ENCODE data around the gene MUC5B.

The MUC5B gene

DNA sequence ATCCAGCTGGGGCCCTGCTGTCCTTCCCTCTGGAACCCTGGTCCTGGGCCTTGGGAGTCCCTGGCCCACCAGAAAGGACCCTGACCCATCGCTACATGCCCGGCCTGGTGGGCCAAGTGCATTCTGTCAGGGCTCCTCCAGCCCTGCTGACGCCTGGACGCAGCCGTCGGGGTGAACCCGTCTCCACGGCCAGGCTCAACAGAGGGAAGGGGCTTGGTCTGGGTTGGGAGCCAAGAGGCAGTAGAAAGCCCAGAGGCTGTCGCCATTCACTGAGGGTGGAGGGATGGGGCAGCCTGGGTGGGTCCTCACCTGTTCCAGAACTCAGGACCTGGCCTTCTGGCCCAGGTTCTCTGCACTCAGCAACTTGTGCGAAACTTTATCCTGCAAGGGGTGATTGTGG lies 47.6 kb downstream of the MUC5B start:
- DNase-seq = no peak

DNA sequence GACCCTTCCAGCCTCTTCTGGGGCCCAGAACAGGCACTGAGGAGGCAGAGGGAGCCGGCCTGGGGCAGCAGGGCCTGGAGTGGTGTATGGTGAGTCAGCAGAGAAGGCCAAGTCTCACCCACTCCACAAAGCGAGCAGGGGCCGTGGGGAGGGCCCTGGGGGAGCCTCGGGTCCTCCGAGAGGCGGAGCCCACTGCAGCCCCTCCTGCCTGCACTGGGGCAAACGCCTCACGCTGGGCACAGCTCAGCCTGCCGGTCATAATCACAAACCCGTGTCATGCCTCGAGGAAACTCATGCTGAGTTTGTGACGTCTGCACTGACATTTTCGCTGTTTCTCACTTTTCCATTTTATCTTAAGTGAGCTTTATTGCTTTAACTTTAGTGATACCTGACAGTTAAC lies 48.1 kb downstream of the MUC5B start:
- no peak for DNase-seq

DNA sequence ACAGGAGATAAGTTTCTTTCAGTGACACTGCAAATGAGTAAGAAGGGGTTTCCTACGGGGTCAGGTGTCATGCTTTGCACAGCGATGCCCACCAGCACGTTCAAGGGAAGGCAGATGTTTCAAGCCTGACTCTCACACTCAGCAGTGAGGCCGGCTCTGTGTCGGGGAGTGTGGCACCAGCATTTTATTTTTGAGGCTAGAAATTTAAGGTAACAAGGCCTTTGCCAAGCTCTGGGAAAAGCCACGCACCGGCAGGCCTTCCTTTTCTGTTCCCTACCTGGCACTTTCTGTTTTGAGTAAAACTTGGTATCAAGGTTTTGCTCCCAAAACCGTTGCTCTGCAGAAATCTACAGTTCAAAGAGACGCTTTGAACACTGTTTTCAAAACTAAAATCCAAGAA lies 48.5 kb downstream of the MUC5B start:
- DNase-seq = no peak

DNA sequence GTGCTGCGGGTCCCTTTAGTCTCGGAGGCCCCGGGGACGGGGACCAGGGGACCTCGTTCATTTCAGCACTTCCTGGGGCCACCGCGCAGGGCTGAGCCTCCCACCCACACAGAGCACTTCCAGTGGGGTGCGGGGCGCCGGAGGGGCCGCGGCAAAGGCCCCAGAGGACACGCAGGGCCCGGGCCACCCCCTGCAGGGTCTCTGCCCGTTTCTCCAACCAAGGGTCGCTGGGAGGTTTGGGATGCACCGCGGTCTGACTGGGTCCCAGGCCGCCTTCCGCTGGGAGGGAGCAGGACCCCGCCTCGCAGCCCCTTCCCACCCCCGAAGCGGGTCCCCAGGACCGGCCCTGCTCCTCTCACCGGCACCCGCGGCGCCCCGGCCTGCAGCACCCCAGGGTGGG lies 49.1 kb downstream of the MUC5B start:
- no peak for DNase-seq

DNA sequence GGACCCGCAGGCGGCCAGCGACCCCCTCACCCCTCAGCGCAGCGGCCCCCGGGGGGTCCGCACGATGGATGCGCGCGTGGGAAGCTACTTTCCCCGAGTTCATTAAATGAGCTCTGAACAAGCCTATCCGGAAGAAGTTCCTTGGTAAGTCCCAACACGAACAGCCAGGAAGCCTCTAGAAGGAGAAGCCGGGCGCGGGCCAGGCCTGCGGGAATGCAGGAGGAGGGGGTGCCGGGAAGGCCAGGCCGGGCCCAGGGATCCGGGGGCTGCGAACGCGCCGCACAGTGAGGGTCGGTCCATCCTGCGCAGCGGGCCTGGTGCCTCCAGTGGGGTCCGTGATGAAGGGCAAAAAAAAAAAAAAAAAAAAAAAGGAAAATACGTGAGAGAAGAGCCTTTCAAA lies 49.7 kb downstream of the MUC5B start:
- DNase-seq = no peak

DNA sequence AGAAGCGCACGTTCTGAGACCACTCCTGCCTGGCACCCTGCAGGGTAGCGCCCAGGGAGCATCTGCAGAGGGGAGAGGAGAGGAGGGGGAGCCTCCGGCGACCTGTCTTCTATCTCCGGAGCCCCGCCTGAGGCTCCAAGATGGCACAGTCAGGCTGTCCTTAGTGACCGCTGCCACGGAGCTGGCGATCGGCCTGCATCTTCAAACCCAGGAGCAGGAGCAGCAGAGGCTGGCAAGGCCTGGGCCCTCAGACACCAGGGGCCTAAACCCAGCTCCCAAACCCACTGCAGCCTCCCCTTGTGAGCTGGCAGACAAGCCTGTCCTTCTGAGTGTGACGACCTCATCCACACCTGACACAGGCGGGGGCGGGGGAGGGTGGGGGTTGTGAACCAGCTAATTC lies 51.6 kb downstream of the MUC5B start:
- DNase-seq = no peak

DNA sequence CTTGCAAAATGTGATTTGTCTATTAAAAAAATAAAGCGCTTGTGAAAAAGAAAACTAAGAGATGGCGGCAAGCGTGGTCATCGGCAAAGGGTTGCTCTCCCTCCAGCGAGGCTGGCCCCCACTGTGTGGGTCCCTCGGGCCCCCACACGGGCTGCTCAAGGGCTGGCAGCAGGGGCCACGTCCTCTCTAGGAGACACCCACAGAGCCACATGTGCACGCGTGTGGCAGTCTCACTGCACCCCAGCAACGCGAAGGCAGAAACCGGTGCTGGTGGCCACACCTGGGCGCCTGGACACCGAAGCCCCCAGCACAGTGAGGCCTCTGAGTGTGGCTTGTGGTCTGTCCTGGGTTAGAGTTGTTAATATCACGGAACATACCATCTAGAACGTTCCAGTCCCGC lies 52.2 kb downstream of the MUC5B start:
- no peak for DNase-seq

DNA sequence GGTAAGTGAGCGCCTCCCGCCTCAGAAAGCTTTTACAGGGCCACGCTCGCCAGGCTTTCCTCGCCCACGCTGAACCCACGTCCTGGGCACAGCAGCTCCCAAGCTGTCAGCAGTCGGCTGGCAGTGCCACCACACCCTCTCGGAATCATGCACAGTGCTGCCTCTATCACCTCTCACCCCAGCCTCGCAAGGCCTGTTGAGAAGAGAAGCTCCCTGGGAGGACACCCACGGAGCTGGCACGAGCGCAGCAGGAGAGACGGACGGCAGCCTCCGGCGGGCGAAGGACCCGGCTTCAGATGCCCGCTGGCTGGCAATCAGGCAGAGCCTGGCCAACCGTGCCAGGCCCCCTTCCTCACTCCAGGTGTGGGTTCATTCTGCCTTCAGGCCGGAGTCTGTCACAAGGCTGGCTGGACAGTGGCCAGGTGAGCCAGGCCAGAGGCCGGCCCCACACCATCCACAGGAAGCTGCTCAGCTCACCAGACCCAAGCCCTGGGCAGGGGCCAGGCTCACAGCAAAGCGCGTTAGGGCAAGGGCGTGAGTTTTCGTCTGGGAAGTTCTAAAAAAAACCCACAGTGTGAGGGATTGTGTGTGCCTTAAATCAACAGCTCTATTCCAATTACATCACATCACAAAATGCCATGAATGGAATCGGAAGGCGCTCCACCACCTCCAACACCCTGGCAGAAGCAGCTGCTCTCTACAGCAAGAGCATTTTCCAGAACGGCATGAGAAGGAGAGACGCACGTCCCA lies 53.4 kb downstream of the MUC5B start:
- DNase-seq = no peak

DNA sequence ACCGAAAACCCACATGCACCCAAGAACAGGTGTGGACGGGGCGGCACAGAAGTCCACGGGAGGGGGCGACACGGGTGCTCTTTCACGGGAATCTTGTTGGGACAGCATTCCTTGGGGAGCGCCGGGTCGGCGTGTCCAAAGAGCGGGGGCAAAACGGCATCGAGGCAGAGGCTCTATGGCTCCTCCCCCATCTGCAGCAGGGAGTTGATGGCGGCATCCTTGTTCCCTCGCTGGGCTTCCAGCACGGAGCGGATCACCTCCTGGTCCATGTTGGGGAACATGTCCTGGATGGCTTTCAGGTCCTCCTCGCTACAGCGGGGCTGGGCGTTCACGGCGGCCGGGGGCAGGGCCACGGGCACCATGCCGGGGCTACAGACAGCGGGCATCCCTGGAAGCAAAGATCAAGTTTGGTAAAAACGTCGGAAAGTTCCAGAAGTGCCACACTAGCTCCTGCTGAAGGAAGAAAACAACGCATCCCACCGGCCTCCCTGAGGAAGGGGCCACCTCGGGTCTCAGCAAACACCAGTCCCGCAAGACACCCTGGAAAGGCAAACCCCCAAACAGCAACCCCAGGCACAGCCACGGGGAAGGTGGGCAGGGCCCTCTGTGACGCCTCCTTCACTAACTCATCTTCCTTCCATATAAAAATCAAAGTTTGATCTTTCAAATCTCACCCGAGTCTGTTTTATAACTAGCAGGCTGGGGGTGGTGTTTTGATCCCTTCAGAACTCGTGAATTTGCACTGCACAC lies 54.2 kb downstream of the MUC5B start:
- DNase-seq = no peak

DNA sequence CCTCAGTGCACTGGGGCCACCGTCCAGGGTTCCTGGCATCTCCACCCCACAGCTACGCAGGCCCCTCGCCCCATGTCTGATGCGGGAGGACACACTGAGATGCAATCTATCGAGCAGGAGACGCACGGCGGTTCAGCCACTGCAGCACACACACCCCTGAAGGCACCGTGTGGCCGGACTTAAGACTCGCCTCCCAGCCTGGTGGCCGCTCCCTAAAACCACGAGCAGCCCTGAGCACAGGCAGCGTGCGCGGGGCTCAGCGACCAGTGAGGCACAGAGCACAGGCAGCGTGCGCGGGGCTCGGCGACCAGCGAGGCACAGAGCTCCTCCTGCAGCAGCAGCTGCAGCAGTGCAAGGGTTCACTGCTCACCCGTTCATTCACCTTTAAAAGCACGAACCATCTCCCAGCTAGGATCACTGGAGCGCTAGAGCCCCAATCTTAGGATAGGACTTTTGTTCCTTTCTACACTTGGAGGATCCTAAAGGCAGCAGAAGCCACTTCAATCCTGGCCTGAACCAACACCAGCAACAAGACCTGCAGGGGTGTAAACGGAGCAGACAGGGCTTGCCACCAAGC lies 55.2 kb downstream of the MUC5B start:
- no peak for DNase-seq

DNA sequence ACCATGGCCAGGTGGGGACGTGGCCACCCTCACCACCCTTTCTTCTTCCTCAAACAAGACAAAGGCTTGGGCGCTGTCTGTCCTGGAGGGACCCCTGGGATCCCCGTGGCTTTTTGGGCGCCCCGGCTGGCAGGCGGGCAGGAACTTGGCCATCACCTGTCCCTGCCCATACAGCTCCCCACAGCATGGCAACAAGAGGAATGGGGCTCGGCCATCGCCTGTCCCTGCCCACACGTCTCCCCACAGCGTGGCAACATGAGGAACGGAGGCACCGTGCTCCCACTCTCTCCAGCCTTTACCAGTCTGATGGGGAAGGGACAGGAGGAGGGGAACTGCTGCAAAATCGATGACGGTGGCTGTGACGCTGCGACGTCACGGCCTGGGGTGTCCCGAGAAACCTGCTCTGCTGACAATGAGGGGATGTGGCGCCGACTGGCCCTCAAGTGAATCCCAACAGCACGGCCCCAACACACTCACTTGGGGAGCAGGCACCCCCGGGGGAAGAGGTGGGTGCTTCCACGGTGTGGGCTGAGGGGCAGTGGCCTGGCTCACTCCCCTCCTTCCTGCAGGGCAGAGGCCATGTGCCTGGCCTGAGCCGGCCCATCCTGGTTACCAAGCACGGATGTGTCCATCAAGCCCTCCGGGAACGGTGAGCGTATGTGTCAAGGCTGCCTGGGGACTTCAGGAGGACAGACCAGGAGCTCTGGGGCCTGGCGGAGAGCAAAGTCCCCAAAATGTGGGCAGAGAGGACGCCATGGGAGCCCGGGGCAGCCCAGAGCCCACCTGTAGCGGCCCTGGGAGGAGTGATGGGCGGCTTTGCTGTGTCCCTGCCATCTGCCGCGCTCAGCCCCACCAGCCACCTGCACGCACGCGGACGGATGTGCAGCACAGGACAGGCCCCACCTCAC lies 56.2 kb downstream of the MUC5B start:
- no peak for DNase-seq

DNA sequence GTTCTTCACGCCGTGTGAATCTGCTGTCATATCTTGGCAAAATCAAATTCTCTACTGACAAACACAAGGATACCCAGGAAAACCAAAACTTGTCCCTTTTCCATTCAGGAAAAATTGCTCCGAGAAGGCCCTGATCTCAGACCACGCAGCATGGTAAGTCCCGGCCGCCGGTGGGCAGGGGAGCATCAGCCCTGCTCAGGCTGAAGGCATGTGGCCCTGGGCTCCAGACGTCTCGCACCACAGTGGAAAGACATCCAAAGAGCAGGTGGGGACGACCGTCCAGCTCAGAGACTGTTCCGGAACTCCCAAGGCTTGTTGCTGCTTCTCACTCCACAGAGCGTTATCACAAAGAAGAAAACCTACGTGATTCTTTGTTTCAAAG lies 56.8 kb downstream of the MUC5B start:
- DNase-seq = no peak

DNA sequence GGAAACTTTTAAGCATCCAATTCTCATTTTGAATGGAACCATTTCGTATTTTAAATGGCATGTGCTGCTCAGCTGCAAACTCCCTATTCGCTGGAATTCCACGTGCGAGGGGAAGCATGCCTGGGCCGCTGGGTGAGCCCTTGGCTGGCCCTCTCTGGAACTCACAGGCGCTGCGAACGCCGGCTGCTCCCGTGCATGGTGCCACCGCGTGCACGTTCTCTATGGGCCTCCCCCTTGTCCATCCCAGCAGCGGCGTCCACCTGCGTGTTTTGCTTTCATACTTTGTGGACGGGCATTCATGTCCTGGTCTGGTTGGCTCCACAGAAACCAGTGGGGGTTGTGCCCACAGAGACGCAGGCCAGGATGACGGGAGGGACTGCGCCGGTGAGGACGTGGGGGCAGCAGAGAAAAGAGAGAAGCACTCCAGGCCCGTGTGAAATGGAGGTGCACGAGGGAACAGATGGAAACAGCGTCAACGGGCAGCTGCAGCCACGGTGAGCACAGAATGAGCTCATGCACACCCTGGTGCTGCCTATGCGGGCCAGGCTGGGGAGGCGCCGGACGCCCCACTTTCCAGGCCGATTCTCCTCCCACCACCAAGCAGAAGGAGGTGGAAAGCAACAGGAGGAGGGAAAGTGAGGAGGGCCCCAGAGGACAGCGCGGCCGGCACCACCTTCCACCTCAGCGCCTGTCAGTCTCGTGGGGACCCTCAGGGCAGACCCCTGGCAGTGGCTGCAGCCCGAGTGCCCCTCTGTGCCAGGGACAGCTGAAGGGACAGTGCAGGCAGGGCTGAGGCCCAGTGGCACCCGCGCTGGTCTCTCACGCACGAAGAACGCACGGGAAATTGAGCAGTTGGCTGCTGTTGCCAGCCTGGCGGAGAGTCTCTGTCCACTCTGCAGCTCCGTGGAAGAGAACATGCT lies 57.5 kb downstream of the MUC5B start:
- DNase-seq = no peak

DNA sequence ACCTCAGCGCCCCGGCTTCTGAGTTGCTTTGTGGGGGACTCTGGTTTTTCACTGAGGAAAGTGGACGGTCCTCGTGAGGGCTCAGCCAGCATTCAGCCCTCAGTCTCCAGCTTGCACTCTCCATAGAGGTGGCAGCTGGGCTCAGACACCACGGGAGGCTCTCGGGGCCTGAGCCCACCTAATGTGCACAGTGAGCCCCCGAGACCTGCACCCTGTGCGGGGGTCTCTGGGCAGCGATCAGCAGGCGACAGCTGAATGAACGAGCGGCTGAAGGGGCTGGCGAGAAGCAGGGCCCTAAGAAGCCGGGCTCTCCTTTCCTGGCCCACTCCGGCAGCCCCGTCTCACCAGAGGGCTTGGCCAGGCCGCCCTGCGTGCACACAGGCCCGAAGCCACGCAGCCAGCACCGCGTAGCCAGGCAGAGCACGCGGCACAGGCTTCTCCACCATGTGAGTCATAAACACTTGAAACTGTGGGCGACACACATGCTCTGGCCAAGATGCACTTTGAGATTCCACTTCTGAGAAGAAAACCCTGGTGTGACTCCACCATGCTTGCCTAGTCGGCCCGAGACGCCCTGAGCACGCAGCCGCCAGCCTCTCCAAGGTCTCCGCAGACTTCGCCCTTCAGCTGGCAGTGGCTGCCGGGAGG lies 58.6 kb downstream of the MUC5B start:
- no peak for DNase-seq

DNA sequence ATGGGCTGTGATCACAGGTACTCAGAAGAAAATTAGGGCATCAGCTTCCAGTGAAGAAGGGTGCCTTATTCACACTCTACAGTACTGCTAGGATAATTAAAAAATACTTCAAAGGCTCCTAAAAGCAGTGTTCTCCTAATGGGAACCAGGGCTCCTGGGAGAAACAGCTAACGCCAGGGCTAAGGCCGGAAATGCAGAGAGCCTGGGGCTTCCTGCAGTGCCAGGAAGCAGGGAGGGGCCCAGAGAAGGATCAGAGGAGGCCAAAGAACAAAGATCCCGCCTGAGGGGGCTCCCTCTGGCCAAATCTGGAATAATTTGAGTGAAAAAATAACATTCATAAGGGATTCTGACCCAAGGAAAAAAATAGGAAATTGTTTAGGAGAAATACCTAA lies 59.1 kb downstream of the MUC5B start:
- DNase-seq = no peak

DNA sequence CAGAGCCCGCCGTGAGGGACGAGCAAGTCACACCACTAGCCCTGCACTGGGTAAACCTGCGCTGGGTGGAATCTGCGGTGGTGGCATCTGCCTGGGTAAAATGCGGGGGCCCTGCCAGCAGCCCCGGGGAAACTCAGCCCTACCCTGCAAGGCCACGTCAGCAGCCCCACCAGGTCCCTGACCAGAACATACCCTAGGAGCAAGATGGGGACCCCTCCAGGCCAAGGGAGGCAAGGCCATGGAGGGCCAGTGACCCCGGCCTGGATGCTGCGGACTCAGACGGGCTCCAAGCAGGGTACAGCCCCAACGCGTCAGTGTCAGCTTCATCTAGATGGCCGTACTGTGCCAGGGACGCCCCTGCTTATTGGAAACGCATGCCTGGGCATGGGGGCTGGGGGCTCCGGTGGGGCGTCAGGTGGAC lies 60.2 kb downstream of the MUC5B start:
- no peak for DNase-seq

DNA sequence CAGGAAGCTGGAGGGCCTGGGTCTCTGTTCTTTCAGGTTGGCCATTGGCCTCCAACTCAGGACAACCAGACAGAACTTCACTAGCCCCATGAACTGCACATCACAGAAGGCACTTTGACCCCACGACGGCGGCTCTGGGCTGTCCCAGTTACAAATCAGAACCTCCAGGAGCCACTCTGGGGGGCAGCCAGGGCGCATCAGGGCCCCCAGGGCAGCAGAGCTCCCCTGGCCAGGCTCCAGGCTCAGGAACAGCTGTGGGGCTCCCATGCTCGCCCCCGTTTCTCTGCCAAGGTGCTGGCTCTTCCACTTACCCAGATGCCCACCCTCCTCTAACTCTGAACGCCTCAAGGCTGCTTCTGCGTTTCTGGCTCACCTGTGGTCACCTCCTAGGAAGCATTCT lies 61.0 kb downstream of the MUC5B start:
- no peak for DNase-seq

DNA sequence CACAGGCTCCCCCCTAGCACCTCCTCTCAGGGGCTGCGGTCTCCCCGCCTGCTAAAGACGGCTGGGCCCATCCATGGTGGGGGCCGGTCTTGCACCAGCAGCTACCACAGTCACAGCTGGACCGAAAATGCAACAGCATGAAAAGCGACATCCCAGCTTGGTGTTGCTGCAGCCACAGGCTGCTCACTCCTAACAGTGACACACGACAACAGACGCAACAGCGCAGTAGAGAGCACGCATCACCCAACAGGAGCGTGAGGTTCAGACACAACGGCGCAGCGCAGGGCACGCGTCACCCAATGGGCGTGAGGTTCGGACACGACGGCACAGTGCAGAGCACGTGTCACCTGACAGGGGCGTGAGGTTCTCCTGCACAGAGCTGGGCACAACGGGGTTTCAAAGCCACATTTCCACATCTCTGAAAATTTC lies 62.5 kb downstream of the MUC5B start:
- DNase-seq = no peak

DNA sequence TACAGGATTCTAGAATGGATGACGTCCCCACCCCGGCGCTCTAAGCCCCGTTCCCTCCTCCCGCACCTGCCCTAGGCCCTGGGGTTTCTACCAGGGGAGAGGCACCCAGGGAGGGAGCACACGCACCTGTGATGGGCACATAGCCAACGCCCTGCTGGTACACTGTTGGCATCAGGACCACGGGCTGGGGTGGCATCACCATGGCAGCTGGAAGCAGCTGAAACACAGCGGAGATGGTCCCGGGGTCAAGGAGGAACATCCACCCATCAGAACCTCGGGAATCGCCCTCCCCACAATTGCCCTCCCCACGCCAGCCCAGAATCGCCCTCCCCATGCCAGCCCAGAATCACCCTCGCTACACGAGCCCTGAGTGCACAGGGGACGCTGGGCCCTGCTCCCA lies 63.0 kb downstream of the MUC5B start:
- DNase-seq = no peak

DNA sequence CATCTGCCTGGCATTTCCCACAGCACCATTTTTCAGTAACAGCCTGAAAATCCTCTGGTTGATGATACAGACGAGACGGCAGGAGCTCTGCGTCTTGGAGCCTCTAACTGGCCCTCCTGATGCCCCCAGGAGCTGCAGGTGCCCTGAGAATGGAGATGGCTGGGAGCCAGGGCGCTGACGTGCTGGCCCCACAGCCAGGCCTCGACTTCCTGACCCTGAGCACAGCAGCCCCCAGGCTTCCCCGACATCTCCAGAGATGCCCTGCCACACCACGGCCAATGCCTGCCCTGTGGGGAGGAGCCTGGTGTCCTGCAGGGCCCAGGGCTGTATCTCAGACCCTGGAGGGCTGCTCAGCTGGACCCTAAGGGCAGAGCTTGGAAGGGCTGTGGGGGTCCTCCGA lies 65.1 kb downstream of the MUC5B start:
- no peak for DNase-seq

DNA sequence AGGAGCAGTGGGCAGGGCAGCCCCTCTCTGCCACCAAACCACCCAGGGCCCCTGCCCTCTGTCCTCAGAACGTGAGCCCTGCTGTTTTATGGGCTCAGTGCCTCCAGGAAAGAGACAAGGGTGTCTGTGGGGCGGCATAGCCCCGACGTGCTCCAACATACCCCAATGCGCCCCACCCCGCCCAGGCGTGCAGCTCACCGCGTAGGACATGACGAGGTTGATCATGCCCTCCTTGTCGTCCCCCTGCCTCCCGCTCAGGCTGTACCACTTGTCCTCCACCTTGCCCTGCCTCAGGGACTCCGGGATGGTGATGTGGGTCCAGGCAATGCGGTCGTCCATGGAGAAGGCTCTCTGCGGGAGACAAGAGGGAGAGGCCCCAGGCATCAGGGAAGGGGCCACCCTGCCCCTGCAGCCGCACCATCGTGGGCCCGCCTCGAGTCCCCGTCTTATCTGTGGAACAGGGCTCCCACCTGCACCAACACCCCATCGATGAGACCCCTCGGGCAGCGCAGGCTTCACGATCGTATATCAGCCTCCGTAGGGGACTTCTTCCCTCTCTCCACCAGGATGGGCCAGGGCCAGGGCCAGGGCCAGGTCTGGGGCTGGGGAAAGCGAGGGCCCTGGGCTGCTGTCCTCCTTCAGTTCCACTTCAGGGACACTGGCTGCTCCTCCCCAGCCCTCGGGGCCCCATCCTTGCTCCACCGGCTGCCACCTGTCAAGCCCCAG lies 65.7 kb downstream of the MUC5B start:
- no peak for DNase-seq

Measured in activated effector memory CD4-positive, alpha-beta T cell treated with Interleukin-2 at 50 U/mL for 16 hours (primary cell).